Esophagus (tissue), 2 donors: ENCODE results near the gene HIBCH. TPM values are rescaled to one million over a fixed set of nuclear protein-coding genes. Genes with fewer than 3 reads are reported as not detected.

Source experiments
- H3K27ac ChIP-seq, 2 donors: one replicate each; pipeline ENCODE4 v1.5.1; 2013; ENCODE audit warnings: low read depth in 2 of 2, mild to moderate bottlenecking in 2 of 2, inconsistent platforms in 1 of 2, low read length in 1 of 2, moderate library complexity in 1 of 2
- H3K27me3 ChIP-seq, 2 donors: one replicate each; pipeline ENCODE4 v1.6.1; 2013; ENCODE audit warnings: low read length in 2 of 2, control low read depth in 1 of 2, mild to moderate bottlenecking in 1 of 2; ENCODE audit not compliant: insufficient read depth in 2 of 2, control insufficient read depth in 1 of 2
- H3K36me3 ChIP-seq, 2 donors: one replicate each; pipeline ENCODE4 v1.6.1; 2013; ENCODE audit warnings: low read length in 1 of 2; ENCODE audit not compliant: control insufficient read depth in 2 of 2, insufficient read depth in 2 of 2
- H3K4me1 ChIP-seq, 2 donors: one replicate each; pipeline ENCODE4 v1.6.1; 2013; ENCODE audit warnings: low read length in 1 of 2; ENCODE audit not compliant: control insufficient read depth in 2 of 2, insufficient read depth in 2 of 2
- H3K4me3 ChIP-seq, 2 donors: one replicate each; pipeline ENCODE4 v1.5.1; 2013; ENCODE audit warnings: low read length in 2 of 2, mild to moderate bottlenecking in 2 of 2, low read depth in 1 of 2, moderate library complexity in 1 of 2
- H3K9me3 ChIP-seq, 2 donors: one replicate each; pipeline ENCODE4 v1.6.1; 2013; ENCODE audit warnings: mild to moderate bottlenecking in 2 of 2, low read depth in 1 of 2, low read length in 1 of 2, moderate library complexity in 1 of 2; ENCODE audit not compliant: control insufficient read depth in 2 of 2, insufficient read depth in 1 of 2
- WGBS, 2 donors: extraction: QIAGEN DNeasy Blood & Tissue Kit; methylation state at CpG; one replicate each; pipeline ENCODE4 v1.1.7; 2013; 5-methylcytosine and 5-hydroxymethylcytosine counted together
- polyA plus RNA-seq, 2 donors: library from polyadenylated mRNA; stranded (reverse); fragments of 200-250 nt; gene quantifications; one replicate each; pipeline ENCODE4 v1.2.3, GENCODE V29; 2013
- donor health status: healthy with polysubstance abuse.
- donor health status: Bipolar disorder and iron deficiency.

HIBCH gene
- polyA plus RNA-seq, 2 donors: 17.5 to 32.4 TPM

- Histone ChIP-seq H3K36me3 (peaks cover 2 to 6% of the 10 kb centered on the region in 2 donors), H3K27ac (no peak overlapping the region), H3K4me3 (no peak overlapping the region), H3K27me3 (no peaks in the 10 kb centered on the region), H3K9me3 (no peaks in the 10 kb centered on the region), H3K4me1 (no peaks in the 10 kb centered on the region)
- 80 to 88% methylated on average over 4 of the region's 4 CpGs for WGBS, 2 donors
Observed at GRCh38 chr2:190205657-190206056, 114.0 kb downstream of the HIBCH start.

- H3K4me1 ChIP-seq: no peaks in the 10 kb centered on the region
- no peak overlapping the region for H3K27ac ChIP-seq
- H3K36me3 ChIP-seq: peaks cover 0 to 8% of the 10 kb centered on the region in 2 donors
- no peak overlapping the region for H3K4me3 ChIP-seq
- 90 to 99% methylated on average over 1 of the region's 1 CpG for WGBS, 2 donors
- H3K9me3 ChIP-seq: no peaks in the 10 kb centered on the region
- H3K27me3 ChIP-seq: no peaks in the 10 kb centered on the region
Observed at GRCh38 chr2:190202604-190203003, 117.0 kb downstream of the HIBCH start.

- no peak overlapping the region for H3K27ac ChIP-seq
- H3K36me3 ChIP-seq: peaks cover 0 to 8% of the 10 kb centered on the region in 2 donors
- no peaks in the 10 kb centered on the region for H3K4me1 ChIP-seq
- no peak overlapping the region for H3K4me3 ChIP-seq
- no peaks in the 10 kb centered on the region for H3K9me3 ChIP-seq
- H3K27me3 ChIP-seq: no peaks in the 10 kb centered on the region
Observed at GRCh38 chr2:190202018-190202417, 117.6 kb downstream of the HIBCH start.

DNA sequence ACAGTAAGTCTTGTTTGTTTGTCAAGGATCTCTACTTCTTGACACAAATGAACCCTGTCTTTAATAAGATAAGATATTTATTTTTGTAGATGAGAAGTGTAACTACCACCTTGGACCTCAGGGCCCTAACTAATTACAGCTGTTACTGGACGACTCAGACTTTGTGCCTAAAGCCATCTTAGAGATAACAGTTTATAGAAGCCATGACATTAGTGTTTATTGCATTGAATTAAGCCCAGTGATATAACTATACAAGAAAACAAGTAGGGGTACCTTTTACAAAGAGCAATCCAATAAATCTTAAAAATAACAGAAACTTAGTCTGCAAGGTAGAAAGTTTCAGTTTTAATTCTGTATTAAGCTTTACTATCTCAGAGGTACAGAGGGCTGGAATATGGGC is 119.0 kb downstream of the HIBCH start:
- Histone ChIP-seq H3K36me3 (peaks cover 0 to 8% of the 10 kb centered on the region in 2 donors), H3K4me1 (no peaks in the 10 kb centered on the region), H3K27ac (no peak overlapping the region), H3K27me3 (no peaks in the 10 kb centered on the region), H3K9me3 (no peaks in the 10 kb centered on the region), H3K4me3 (no peak overlapping the region)
- WGBS, 2 donors: 56 to 67% methylated on average over 1 of the region's 1 CpG

- H3K4me1 ChIP-seq: no peaks in the 10 kb centered on the region
- 83% methylated on average over 1 of the region's 1 CpG for WGBS, 2 donors
- no peak overlapping the region for H3K4me3 ChIP-seq
- H3K27ac ChIP-seq: no peak overlapping the region
- H3K36me3 ChIP-seq: peaks cover 0 to 8% of the 10 kb centered on the region in 2 donors
- no peaks in the 10 kb centered on the region for H3K27me3 ChIP-seq
- no peaks in the 10 kb centered on the region for H3K9me3 ChIP-seq
Observed at GRCh38 chr2:190199530-190199929, 120.1 kb downstream of the HIBCH start.

- Histone ChIP-seq H3K9me3 (no peaks in the 10 kb centered on the region), H3K4me1 (no peaks in the 10 kb centered on the region), H3K36me3 (peaks cover 0 to 8% of the 10 kb centered on the region in 2 donors), H3K4me3 (no peak overlapping the region), H3K27ac (no peak overlapping the region), H3K27me3 (no peaks in the 10 kb centered on the region)
- WGBS, 2 donors: 47 to 74% methylated on average over 2 of the region's 2 CpGs
Observed at GRCh38 chr2:190199109-190199508, 120.5 kb downstream of the HIBCH start.

GRCh38 chr2:190197143-190197720 is 122.4 kb downstream of the HIBCH start:
- Histone ChIP-seq H3K27ac (no peak overlapping the region), H3K4me1 (no peaks in the 10 kb centered on the region), H3K4me3 (no peak overlapping the region), H3K9me3 (no peaks in the 10 kb centered on the region), H3K27me3 (no peaks in the 10 kb centered on the region), H3K36me3 (peaks cover 0 to 4% of the 10 kb centered on the region in 2 donors)
- WGBS, 2 donors: 75 to 89% methylated on average over 5 of the region's 5 CpGs

DNA sequence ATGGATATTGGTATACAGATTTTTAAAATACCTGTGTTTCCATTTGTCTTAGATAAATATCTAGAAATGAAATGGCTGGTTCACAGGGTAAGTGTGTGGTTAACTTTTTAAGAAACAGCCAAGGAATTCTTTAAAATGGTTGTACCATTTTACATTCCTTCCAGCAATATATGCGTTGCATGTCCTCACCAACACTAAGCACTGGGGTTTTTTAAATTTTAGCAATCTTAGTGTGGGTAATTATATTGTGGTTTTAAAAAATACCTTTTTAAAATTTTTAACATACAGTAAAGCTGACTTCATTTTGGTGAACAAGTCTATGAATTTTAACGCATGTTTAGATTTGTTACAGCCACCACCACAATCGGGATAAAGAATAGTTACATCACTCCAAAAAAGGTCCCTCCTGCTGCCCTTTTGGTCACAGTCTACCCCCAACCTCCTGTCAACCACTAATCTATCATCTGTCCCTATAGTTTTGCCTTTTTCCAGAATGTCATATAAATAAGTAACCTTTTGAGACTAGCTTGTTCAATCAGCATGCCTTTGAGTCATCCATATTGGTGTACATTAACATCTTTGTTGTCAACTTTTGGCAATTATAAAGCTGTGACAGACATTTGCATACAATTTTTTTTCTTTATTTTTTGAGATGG is 129.0 kb downstream of the HIBCH start:
- WGBS, 2 donors: 94 to 99% methylated on average over 3 of the region's 3 CpGs
- no peaks in the 10 kb centered on the region for H3K9me3 ChIP-seq

GRCh38 chr2:190188289-190188688 is 131.3 kb downstream of the HIBCH start:
- Histone ChIP-seq H3K4me1 (no peaks in the 10 kb centered on the region), H3K4me3 (no peak overlapping the region), H3K27me3 (no peaks in the 10 kb centered on the region), H3K36me3 (no peaks in the 10 kb centered on the region), H3K9me3 (no peaks in the 10 kb centered on the region), H3K27ac (no peak overlapping the region)
- WGBS, 2 donors: 75 to 77% methylated on average over 1 of the region's 1 CpG

More for the DNA sequence above, 129.0 kb downstream of the HIBCH start:
- no peaks in the 10 kb centered on the region for H3K27me3 ChIP-seq
- H3K27ac ChIP-seq: no peak overlapping the region
- no peak overlapping the region for H3K4me3 ChIP-seq
- H3K4me1 ChIP-seq: no peaks in the 10 kb centered on the region
- no peaks in the 10 kb centered on the region for H3K36me3 ChIP-seq

DNA sequence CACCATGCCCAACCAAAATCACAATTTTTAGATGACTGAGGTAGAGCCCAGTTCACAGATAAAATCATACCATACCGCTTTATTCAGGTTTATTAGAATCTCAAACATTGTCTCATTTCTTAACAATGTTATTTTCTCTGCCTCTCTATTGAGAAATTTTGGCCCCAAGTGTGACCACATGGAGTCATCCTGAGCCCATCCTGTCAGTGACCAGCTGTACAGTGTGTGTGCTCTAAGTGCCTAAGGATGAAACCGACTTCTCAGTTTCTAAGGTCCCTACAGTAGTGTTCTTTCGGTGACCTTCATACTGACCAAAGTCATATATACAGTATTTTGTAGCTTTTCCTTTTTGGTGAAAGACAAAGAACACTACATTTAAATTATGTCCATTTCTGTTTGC is 133.4 kb downstream of the HIBCH start:
- no peak overlapping the region for H3K4me3 ChIP-seq
- no peaks in the 10 kb centered on the region for H3K4me1 ChIP-seq
- 84 to 91% methylated on average over 3 of the region's 3 CpGs for WGBS, 2 donors
- H3K27ac ChIP-seq: no peak overlapping the region
- no peaks in the 10 kb centered on the region for H3K9me3 ChIP-seq
- no peaks in the 10 kb centered on the region for H3K36me3 ChIP-seq
- H3K27me3 ChIP-seq: no peaks in the 10 kb centered on the region
